DMS79 treated with DMSO at 0.1 percent for 48 hours (cell line): ENCODE results near the gene NOLC1.

Experiments used
- DNase-seq: peaks from one replicate; lab custom pipeline; 2025; lab: John Stamatoyannopoulos, UW

NOLC1 gene

GRCh38 chr10:102208311-102209035 lies 56.3 kb downstream of the NOLC1 start:
- no peak for DNase-seq

DNA sequence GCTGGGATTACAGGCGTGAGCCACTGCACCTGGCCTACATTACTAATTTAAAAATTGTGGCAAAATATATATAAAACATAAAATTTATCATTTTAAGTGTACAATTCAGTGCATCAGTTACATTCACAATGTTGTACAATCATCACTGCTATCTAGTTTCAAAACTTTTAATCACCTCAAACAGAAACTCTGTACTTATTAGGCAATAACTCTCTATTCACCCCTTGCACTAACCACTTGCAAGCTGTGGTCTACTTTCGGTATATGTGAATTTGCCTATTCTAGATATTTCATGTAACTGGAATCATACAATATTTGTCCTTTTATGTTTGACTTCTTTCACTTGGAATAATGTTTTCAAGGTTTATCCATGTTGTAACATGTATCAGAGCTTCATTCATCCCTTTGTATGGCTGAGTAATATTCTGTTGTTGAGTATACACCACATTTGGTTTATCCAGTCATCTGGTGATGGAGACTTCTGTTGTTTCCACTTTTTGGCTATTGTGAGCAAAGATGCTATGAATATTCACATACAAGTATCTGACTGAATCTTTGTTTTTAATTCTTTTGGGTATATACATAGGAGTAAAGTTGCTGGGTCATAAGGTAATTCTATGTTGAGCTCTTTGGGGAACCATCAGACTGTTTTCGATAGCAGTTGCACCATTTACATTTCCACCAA lies 59.6 kb downstream of the NOLC1 start:
- no peak for DNase-seq
